ENCODE measurements around the gene DOCK4. TPM values are rescaled to one million over a fixed set of nuclear protein-coding genes. Genes with fewer than 3 reads are reported as not detected.

Gene DOCK4
- total RNA-seq, 1 experiment from 2014 or later = 12.7 TPM

DNA sequence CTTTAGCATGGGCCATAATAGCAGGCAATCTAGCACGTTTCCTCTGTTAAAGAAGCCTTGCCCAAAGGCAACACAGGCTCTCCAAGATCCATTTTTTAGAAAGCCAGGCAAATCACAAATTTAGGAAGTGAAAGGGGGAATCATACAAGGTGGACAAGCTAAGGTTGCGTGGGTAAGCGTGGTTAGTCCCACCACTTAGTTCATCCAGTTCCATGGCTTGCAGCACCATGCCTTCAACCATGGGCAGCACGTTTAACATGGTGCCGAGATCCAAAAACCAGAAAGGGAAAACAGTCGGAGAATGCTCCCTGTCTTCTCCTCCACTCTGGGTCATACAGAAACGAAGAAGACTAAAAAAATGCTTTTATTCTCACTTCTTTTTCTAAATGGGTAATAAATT, 409.5 kb downstream of the DOCK4 start:
- in situ Hi-C loops (cut with HindIII; ENCODE audit: low pct_unique_long_range_greater_than_20kb, low sequenced_read_pairs) = no loop called here
- no peak for DNase-seq (ENCODE audit: low read depth, low spot score)

DNA sequence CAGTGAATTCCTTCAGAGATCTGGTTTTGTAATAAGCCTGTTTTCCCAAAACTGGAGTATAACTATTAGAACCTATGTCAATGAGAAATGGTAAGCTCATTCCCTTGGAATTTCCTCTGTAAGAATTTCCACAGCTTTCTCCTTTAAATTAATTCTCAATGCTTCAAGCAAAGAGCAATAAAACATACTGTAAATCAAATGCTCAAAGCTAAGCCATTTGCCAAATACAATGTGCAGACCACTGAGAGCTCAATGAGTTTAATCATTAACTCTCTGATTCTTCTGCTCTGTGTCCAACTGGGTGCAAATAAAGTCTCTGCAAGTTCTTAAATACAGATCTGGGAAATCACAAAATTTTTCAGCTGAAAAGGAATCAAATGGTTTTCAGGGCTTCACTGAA, 416.3 kb downstream of the DOCK4 start:
- in situ Hi-C loops (cut with HindIII; ENCODE audit: low pct_unique_long_range_greater_than_20kb, low sequenced_read_pairs) = no loop called here
- no peak for DNase-seq (ENCODE audit: low read depth, low spot score)

DNA sequence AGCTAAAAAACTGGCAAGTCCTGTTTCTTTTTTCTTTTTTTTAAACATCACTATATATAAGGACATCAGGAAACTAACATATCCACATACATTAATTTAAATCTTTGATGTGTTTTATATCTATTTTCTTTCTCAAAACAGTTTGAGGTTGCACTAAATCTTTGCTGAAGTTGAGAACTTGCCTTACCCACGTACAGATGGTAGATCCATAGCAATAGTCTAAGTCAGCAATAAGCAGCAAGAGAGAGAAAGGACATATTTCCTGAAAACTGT, 417.2 kb downstream of the DOCK4 start:
- no peak for DNase-seq (ENCODE audit: low read depth, low spot score)
- in situ Hi-C loops (cut with HindIII; ENCODE audit: low pct_unique_long_range_greater_than_20kb, low sequenced_read_pairs) = no loop called here

DNA sequence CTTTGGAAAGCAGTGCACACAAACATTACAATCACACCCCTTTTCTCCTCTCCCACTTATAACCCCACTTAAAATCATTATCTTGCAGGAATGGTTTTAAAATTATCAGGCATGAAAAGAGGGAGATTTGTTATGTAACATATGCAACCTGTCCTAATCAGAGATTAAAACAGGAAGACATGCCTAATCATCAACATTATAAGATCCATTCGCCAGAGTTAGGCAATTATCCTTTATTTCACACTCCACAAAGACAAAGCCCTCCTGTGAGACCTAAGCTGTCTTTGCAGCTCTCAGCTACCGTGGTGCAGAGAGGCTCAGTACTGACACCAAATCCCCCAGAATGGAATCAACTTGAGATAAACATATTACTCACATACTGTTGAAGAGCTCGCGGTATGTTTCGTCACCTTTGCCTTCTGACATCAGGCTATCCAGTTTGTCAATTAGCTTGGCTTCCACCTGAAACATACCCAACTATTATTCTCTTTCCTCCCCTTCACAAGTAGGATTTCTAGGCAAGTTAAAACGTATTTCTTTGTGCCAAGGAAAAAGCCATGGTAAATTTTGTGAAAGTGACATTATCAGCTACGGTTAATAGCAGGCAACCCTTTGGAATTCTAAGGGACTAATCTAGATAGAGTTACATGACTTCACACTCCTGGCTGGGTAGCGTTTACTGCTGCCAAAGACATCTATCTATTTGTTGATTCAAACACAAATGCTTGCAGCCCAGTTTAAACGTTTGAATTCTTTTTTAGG, 417.7 kb downstream of the DOCK4 start:
- in situ Hi-C loops (cut with HindIII; ENCODE audit: low pct_unique_long_range_greater_than_20kb, low sequenced_read_pairs) = no loop called here
- DNase-seq (ENCODE audit: low read depth, low spot score) = no peak

DNA sequence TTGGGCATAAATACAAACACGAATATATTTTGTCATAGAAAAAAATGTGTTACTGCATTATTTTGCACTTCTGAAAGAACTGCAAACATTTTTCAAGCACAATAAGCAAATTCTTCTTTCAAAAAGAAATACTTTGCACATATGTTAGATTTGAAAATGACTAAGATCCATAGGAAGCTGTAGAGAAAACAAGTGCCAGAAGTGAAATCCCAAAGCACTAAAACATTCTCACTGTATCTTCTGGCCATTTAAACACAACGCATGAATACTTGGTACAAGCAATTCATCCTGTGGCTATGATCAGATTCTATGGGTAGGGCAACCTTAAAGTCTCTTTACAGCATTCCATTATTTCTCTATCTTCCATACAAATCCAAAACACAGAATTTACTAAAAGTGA, 418.5 kb downstream of the DOCK4 start:
- DNase-seq (ENCODE audit: low read depth, low spot score) = no peak
- in situ Hi-C loops (cut with HindIII; ENCODE audit: low pct_unique_long_range_greater_than_20kb, low sequenced_read_pairs) = no loop called here

DNA sequence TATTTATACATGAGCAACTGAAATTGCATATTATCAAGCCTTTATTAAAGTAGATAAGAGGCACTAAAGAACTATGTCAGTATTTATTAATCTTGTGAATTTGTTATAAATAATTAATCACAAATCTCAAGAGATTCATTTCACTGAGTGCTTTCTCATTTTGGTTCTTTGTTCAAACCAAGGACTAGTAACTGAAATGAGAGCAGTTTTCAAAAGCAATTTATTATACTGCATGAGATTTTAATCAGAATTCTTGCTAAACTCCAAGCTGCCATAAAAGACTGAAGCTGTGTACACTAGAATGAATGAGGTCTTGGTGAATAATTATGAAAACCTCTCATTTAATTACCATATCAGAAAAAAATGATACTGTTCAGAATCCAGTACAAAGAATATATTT, 419.1 kb downstream of the DOCK4 start:
- no peak for DNase-seq (ENCODE audit: low read depth, low spot score)
- in situ Hi-C loops (cut with HindIII; ENCODE audit: low pct_unique_long_range_greater_than_20kb, low sequenced_read_pairs) = no loop called here

DNA sequence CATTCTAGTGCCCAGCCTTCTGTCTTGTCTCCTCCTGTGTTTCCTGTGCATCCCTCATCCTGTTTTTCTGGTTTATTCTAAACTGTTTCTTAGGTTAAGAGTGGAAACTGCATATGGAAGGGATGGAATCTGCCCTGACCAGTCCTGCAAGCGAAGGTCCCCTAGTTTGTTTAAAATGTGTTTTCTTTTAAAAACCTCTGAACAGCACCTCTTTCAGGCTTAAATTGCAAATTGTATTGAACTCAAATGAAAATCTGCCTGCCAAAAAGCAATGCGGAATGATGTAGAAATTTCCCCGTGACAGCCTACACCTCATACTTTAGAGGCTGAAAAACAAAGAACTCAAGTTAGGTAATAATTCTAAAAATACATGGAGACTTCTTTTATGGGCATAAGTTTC, 421.1 kb downstream of the DOCK4 start:
- in situ Hi-C loops (cut with HindIII; ENCODE audit: low pct_unique_long_range_greater_than_20kb, low sequenced_read_pairs) = no loop called here
- DNase-seq (ENCODE audit: low read depth, low spot score) = no peak

DNA sequence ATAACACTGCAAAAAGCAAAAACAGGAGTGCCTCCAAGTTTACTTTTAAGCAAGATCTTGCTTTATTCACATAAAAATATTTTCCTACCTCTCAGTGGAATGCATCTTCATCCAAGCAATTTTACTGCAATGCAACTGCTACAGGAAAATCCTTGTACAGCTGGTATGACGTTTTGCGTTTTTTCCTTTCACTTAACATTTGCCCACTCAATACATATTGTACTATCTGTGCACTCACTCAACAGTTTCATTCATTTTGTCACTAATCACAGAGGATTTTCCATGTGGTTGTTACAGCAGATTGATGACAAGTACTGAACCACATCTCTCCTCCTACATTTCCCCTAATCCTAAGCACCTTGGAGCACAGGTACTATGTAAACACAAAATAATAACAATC, 421.9 kb downstream of the DOCK4 start:
- no peak for DNase-seq (ENCODE audit: low read depth, low spot score)
- in situ Hi-C loops (cut with HindIII; ENCODE audit: low pct_unique_long_range_greater_than_20kb, low sequenced_read_pairs) = no loop called here

DNA sequence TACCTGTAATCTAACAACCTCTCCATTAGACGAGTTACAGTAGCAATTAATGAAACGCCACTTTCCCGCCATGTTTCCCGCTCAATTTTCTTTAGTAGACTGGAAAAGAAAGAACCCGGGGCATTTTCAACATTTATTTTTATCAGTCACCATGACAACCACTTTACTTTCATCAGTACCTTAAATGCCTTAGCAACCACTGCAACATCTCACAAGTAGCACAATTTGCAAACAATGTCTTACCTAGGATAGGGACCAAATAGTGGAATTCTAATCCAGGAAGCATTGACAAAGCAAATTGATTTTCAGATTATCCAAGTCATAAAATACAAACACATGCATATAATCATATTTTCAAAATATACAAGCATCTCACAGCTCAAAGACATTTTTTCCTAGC, 422.3 kb downstream of the DOCK4 start:
- DNase-seq (ENCODE audit: low read depth, low spot score) = no peak
- in situ Hi-C loops (cut with HindIII; ENCODE audit: low pct_unique_long_range_greater_than_20kb, low sequenced_read_pairs) = no loop called here

DNA sequence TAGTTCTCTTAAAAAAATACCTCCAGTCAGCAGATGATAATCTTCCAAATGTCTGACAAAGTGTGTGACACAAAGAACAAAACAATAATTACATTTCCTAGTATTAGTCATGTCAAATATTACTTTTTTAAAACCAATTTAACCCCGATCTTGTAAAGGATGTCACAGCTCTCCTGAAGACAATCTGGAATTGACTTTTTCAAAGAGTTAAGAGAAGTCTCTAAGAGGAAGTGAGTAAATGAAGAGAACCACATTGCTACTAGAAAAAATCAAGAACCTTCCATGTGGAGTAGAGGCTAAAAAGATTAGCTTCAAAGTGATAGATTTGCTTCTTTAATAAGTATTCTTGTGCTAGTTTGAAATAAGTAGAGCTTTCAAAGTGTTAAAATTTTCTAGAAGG, 425.7 kb downstream of the DOCK4 start:
- in situ Hi-C loops (cut with HindIII; ENCODE audit: low pct_unique_long_range_greater_than_20kb, low sequenced_read_pairs) = no loop called here

DNA sequence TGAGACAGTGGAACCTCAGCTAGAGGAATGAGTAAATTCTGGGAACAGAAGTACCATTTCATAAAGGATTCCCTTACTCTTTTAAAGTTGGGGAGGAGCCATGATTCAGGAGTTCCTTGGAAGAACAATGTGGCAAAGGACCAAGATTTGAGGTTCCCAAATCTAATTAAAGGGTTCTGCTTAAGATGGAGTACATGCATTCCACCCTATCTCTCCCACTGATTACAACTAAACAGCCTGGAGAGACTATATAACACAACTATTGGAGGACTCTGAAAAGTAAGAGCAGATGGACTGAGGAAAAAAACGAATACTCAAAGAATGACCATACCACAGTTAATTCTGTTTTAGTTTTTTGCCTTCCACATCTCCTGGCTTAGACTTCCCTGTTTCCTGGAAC, 431.0 kb downstream of the DOCK4 start:
- in situ Hi-C loops (cut with HindIII; ENCODE audit: low pct_unique_long_range_greater_than_20kb, low sequenced_read_pairs) = no loop called here

More for the DNA sequence above, 425.7 kb downstream of the DOCK4 start:
- DNase-seq (ENCODE audit: low read depth, low spot score) = no peak

DNA sequence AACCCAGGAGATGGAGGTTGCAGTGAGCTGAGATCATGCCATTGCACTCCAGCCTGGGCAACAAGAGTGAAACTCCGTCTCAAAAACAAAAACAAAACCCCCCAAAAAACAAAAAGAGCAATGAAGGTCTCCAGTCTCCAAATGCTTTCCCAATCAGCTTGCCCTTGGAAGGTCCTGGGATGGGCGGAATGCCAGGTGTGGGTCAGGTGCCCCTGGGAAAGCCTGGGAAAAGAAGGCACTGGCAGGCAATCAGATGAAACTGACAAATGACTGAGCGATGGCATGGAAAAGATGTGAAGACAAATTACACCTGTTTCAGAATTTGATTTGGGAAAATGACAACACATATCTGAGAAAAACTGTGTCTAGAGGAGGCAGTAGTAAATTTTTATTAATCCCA, 433.5 kb downstream of the DOCK4 start:
- in situ Hi-C loops (cut with HindIII; ENCODE audit: low pct_unique_long_range_greater_than_20kb, low sequenced_read_pairs) = loop anchor here (25.0 kb wide), 1 partner anchor 640 kb away; no protein-coding TSS in a partner anchor
- no peak for DNase-seq (ENCODE audit: low read depth, low spot score)

More for the DNA sequence above, 431.0 kb downstream of the DOCK4 start:
- DNase-seq (ENCODE audit: low read depth, low spot score) = no peak

DNA sequence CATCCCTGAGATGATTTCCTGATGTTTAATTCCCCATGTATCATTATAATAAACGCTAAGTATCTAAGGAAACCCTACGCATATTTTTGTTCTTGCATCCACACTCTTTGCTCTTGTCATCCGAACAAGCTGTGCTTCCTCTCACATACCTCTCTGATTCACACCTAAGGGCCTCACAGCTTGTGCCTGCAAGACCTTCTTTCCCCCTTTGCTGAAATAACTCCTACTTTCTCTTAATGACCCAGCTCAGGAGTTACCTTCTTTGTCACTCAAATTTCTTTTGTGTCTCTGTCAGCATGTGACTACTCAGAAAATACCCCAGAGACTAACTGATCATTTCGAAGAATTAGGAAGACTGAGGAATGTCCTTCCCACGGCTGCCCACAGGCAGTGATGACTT, 434.6 kb downstream of the DOCK4 start:
- in situ Hi-C loops (cut with HindIII; ENCODE audit: low pct_unique_long_range_greater_than_20kb, low sequenced_read_pairs) = loop anchor here (25.0 kb wide), 1 partner anchor 641 kb away; no protein-coding TSS in a partner anchor
- no peak for DNase-seq (ENCODE audit: low read depth, low spot score)

DNA sequence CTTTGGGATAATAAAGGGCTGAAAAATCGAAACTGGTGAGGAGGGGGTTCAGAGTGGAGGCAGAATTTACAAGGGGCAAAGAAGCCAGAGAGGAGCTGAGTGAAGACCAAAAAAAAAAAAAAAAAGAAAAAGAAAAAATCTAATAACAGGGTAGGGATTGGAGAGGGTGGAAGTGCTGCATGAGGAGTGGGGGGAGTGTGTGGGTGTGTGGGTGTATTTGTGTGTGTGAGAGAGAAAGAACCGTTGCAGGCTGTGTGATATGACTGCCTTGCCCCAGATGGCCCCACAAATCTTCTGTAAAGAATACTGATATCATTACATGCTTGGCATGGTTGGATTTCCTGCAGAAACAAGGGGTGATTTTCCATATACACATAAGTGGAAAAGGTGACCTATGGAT, 436.1 kb downstream of the DOCK4 start:
- DNase-seq (ENCODE audit: low read depth, low spot score) = no peak
- in situ Hi-C loops (cut with HindIII; ENCODE audit: low pct_unique_long_range_greater_than_20kb, low sequenced_read_pairs) = loop anchor here (25.0 kb wide), 1 partner anchor 642 kb away; no protein-coding TSS in a partner anchor

DNA sequence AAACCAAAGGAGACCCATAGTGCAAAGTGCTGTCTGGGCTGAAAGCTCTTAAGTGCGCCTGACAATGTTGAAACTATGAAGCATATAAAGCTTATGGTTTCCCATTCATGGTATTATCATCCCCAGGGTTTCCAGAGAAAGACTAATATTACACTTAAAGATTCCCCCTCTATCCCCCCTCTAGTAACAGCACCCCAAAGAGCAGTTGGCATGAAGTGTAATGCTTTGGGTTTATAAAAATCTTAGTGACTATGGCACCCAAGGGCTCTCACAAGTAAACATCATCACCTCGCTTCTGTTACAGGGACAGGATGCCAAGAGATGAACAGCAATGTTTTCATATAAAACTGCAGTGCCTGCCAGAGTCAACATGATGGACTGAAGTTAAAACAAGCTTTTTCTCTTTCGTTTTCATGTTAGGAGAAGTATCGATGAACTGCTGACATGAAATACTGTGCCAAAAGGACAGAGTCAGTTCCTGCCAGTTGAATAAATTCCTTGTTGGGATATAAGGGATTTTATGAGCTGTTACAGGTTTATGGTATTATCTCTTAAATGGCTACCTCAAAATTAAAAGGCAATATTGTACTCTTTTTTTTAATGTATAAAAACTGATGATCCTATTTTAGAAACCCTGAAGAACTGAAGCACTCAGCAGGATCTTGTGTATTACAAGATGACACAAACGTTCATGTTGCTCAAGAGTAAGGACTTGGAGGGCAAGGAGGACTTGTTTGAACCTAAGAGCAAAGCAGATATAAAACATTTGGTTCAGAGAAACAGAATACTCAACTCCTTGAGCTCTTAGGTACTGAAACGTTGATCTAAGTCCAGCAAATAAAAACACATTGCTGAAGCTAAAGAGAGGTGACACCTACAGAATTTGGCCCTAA, 440.2 kb downstream of the DOCK4 start:
- in situ Hi-C loops (cut with HindIII; ENCODE audit: low pct_unique_long_range_greater_than_20kb, low sequenced_read_pairs) = loop anchor here (25.0 kb wide), 1 partner anchor 646 kb away; no protein-coding TSS in a partner anchor
- no peak for DNase-seq (ENCODE audit: low read depth, low spot score)

DNA sequence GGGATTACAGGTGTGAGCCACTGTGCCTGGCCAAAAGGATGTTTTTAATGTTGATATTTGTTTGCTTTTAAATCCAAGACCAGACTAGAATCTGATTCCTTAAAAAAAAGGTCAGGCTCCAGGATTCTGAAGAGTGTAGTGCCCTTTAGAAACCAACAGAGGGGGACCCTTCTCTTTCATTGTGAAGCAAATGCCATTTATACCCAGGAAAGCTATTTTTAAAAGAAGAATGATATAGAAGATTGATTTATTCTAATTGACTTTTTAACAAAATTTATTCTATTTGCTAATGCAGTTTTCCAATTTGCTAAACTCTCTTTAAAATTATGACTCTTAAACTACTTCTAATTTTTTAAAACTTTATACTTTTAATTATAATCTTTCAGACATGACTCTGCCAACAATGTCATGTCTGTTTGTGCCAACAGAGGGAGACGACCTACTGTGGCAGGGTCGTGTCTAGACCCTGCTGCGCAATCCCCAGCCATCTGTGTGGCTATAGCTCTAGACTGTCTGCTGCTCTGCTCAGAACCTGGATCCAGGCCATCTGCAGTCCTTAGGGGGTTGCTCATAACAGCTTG, 442.9 kb downstream of the DOCK4 start:
- in situ Hi-C loops (cut with HindIII; ENCODE audit: low pct_unique_long_range_greater_than_20kb, low sequenced_read_pairs) = loop anchor here (25.0 kb wide), 1 partner anchor 649 kb away; no protein-coding TSS in a partner anchor
- peak; percentile 84 for DNase-seq (ENCODE audit: low read depth, low spot score)

DNA sequence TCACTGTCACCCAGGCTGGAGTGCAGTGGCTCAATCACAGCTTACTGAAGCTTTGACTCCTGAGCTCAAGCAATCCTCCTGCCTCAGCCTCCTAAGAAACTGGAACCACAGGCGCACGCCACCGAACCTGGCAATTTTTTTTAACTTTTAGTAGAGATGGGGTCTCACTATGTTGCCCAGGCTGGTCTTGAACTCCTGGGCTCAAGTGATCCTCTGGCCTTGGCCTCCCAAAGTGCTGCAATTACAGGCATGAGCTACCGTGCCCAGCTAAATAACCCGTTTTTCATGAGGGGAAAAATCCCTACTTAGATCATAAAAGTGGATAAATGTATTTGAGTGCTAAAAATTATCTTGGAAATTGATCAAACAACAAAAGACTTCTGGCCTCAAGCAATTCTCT, 443.4 kb downstream of the DOCK4 start:
- in situ Hi-C loops (cut with HindIII; ENCODE audit: low pct_unique_long_range_greater_than_20kb, low sequenced_read_pairs) = loop anchor here (25.0 kb wide), 1 partner anchor 650 kb away; no protein-coding TSS in a partner anchor
- no peak for DNase-seq (ENCODE audit: low read depth, low spot score)

DNA sequence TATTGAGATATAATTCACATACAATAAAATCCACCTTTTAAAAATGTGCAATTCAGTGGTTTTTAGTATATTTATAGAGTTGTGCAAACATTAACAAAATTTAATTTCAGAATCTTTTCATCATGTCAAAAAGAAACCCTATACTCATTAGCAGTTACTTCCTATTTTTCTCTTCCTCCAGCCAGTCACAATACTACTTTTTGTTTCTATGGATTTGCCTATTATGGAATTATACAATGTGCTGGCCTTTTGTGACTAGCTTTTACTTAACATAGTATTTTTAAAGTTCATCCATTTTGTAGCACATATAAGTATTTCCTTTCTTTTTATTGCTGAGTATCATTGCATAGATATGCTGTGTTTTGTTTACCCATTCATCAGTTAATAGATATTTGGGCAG, 444.0 kb downstream of the DOCK4 start:
- no peak for DNase-seq (ENCODE audit: low read depth, low spot score)
- in situ Hi-C loops (cut with HindIII; ENCODE audit: low pct_unique_long_range_greater_than_20kb, low sequenced_read_pairs) = loop anchor here (25.0 kb wide), 1 partner anchor 650 kb away; no protein-coding TSS in a partner anchor
